H1 (cell line): ENCODE measurements around the gene TYR. TPM values are rescaled to one million over a fixed set of nuclear protein-coding genes. Genes with fewer than 3 reads are reported as not detected.

ENCODE experiments used
- CTCF ChIA-PET: fragments of 300-600 bp; sonication (Branson Sonifier 250); formaldehyde crosslinking; loops from one replicate; lab custom pipeline; 2021; ENCODE audit not compliant: partially characterized antibody; lab: Charles Lee
- POLR2A ChIA-PET: fragments of 300-600 bp; sonication (Branson Sonifier 250); formaldehyde crosslinking; loops from one replicate; lab custom pipeline; 2021; ENCODE audit warnings: inconsistent platforms; ENCODE audit not compliant: partially characterized antibody; lab: Charles Lee
- DNase-seq, 2 experiments: peaks; one replicate each; pipeline versions ENCODE4 v3.0.0 to v3.0.0-alpha.2; 2010 to 2022; ENCODE audit warnings: low spot score in 2 of 2, low read depth in 1 of 2, mixed read lengths in 1 of 2
- FAIRE-seq: peaks from 2 replicates; lab custom pipeline; 2011; peaks lifted over from hg19 to GRCh38; lab: Jason Lieb, UNC
- H2AFZ ChIP-seq: 2 replicates; pipeline ENCODE4 v1.8.1; 2012; ENCODE audit warnings: low read length, inconsistent platforms
- H2AK5ac ChIP-seq: 2 replicates; pipeline ENCODE4 v1.6.1; 2013; ENCODE audit warnings: low read depth, low read length
- H2BK120ac ChIP-seq: replicated peaks from 2 replicates; pipeline ENCODE3; 2013; ENCODE audit warnings: low read depth, low read length, inconsistent platforms
- H2BK12ac ChIP-seq: 2 replicates; pipeline ENCODE4 v1.6.1; 2013; ENCODE audit warnings: low read depth, low read length
- H2BK15ac ChIP-seq: 2 replicates; pipeline ENCODE4 v1.6.1; 2013; ENCODE audit warnings: low read length
- H2BK20ac ChIP-seq: 2 replicates; pipeline ENCODE4 v1.6.1; 2013; ENCODE audit warnings: low read length
- H2BK5ac ChIP-seq: 2 replicates; pipeline ENCODE4 v1.6.1; 2013; ENCODE audit warnings: low read depth, low read length
- H3K14ac ChIP-seq: 2 replicates; pipeline ENCODE4 v1.6.1; 2013; ENCODE audit warnings: inconsistent platforms; ENCODE audit not compliant: insufficient read length
- H3K18ac ChIP-seq: 2 replicates; pipeline ENCODE4 v1.6.1; 2013; ENCODE audit warnings: low read length; ENCODE audit errors: extremely low read depth
- H3K23ac ChIP-seq: 2 replicates; pipeline ENCODE4 v1.6.1; 2013; ENCODE audit warnings: inconsistent platforms; ENCODE audit not compliant: insufficient read length
- H3K23me2 ChIP-seq: 2 replicates; pipeline ENCODE4 v1.6.1; 2013; ENCODE audit warnings: low read depth, low read length
- H3K27ac ChIP-seq: 2 replicates; pipeline ENCODE4 v1.6.1; 2011; ENCODE audit warnings: low read depth, low read length, inconsistent platforms
- H3K27me3 ChIP-seq, 4 experiments: replicated peaks in 1 of 4; 1 replicate in 1 of 4; 2 replicates in 3 of 4; pipeline versions ENCODE4 v1.6.1 to v1.8.1; 2011 to 2013; ENCODE audit warnings: low read length in 3 of 4, mild to moderate bottlenecking in 3 of 4, inconsistent platforms in 2 of 4, mixed read lengths in 2 of 4, moderate library complexity in 1 of 4; ENCODE audit not compliant: control insufficient read depth in 3 of 4, insufficient read depth in 3 of 4; ENCODE audit errors: extremely low read depth in 1 of 4
- H3K36me3 ChIP-seq, 4 experiments: 2 replicates each; pipeline versions ENCODE4 v1.6.1 to v1.8.1; 2011 to 2013; ENCODE audit warnings: mild to moderate bottlenecking in 4 of 4, low read length in 3 of 4, moderate library complexity in 2 of 4, control low read depth in 1 of 4, inconsistent platforms in 1 of 4; ENCODE audit not compliant: insufficient read depth in 4 of 4, control insufficient read depth in 2 of 4
- H3K4ac ChIP-seq: replicated peaks from 2 replicates; pipeline ENCODE3; 2013; ENCODE audit warnings: low read length, low read depth, mixed read lengths, inconsistent platforms; ENCODE audit not compliant: insufficient read length
- H3K4me1 ChIP-seq, 4 experiments: replicated peaks in 1 of 4; 1 replicate in 1 of 4; 2 replicates in 3 of 4; pipeline versions ENCODE4 v1.6.1 to v1.8.1; 2011 to 2013; ENCODE audit warnings: low read length in 3 of 4, inconsistent platforms in 2 of 4, mixed read lengths in 1 of 4; ENCODE audit not compliant: insufficient read depth in 4 of 4, control insufficient read depth in 3 of 4
- H3K4me2 ChIP-seq, 2 experiments: 2 replicates each; pipeline versions ENCODE4 v1.6.1 to v1.8.1; 2011 to 2013; ENCODE audit warnings: low read depth in 2 of 2, low read length in 2 of 2, control low read depth in 1 of 2, inconsistent platforms in 1 of 2, mild to moderate bottlenecking in 1 of 2; ENCODE audit not compliant: insufficient read depth in 1 of 2
- H3K4me3 ChIP-seq, 4 experiments: fragments of 200-600, 300-600 bp in 1 of 4; sonication (generic), shearing (Covaris generic), sonication (Bioruptor Twin) in 1 of 4; 2 replicates each; pipeline versions ENCODE4 v1.5.1 to v1.8.1; 2011 to 2016; ENCODE audit warnings: low read length in 4 of 4, low read depth in 3 of 4, control low read depth in 2 of 4, inconsistent platforms in 2 of 4, mild to moderate bottlenecking in 2 of 4, mixed read lengths in 1 of 4, moderate library complexity in 1 of 4; ENCODE audit not compliant: insufficient read depth in 2 of 4; ENCODE audit errors: extremely low read depth in 1 of 4
- H3K56ac ChIP-seq: replicated peaks from 2 replicates; pipeline ENCODE3; 2013; ENCODE audit warnings: low read depth, mild to moderate bottlenecking, mixed read lengths, low read length, inconsistent platforms; ENCODE audit not compliant: insufficient read length
- H3K79me1 ChIP-seq: 2 replicates; pipeline ENCODE4 v1.6.1; 2013; ENCODE audit warnings: low read depth, low read length, control low read depth
- H3K79me2 ChIP-seq, 2 experiments: 2 replicates each; pipeline versions ENCODE4 v1.6.1 to v1.8.1; 2012 to 2013; ENCODE audit warnings: low read length in 2 of 2, mild to moderate bottlenecking in 2 of 2, inconsistent platforms in 1 of 2; ENCODE audit not compliant: insufficient read depth in 2 of 2, control insufficient read depth in 1 of 2
- H3K9ac ChIP-seq, 4 experiments: replicated peaks in 1 of 4; 1 replicate in 1 of 4; 2 replicates in 3 of 4; pipeline versions ENCODE4 v1.6.1 to v1.8.1; 2011 to 2013; ENCODE audit warnings: low read depth in 3 of 4, low read length in 3 of 4, control low read depth in 2 of 4, mild to moderate bottlenecking in 2 of 4, moderate library complexity in 2 of 4, inconsistent platforms in 1 of 4; ENCODE audit errors: extremely low read depth in 1 of 4
- H3K9me3 ChIP-seq, 2 experiments: 2 replicates each; pipeline versions ENCODE4 v1.6.1 to v1.8.1; 2012 to 2013; ENCODE audit warnings: mild to moderate bottlenecking in 2 of 2, moderate library complexity in 2 of 2, control low read depth in 1 of 2, inconsistent platforms in 1 of 2, low read depth in 1 of 2, low read length in 1 of 2, mixed read lengths in 1 of 2; ENCODE audit not compliant: insufficient read depth in 2 of 2
- H4K20me1 ChIP-seq, 2 experiments: replicated peaks in 1 of 2; 2 replicates each; pipeline versions ENCODE3 to v1.8.1; 2011 to 2013; ENCODE audit warnings: inconsistent platforms in 2 of 2, low read length in 2 of 2, mild to moderate bottlenecking in 1 of 2; ENCODE audit not compliant: insufficient read depth in 2 of 2, control insufficient read depth in 1 of 2
- H4K5ac ChIP-seq: 2 replicates; pipeline ENCODE4 v1.6.1; 2013; ENCODE audit warnings: low read length, low read depth, mixed read lengths, inconsistent platforms; ENCODE audit not compliant: insufficient read length
- H4K8ac ChIP-seq: 2 replicates; pipeline ENCODE4 v1.8.0; 2013; ENCODE audit warnings: mild to moderate bottlenecking, moderate library complexity, low read length, inconsistent platforms; ENCODE audit not compliant: insufficient read depth; ENCODE audit errors: extremely low read depth
- H4K91ac ChIP-seq: replicated peaks from 2 replicates; pipeline ENCODE3; 2013; ENCODE audit warnings: low read length, mixed read lengths, inconsistent platforms; ENCODE audit not compliant: insufficient read length
- KDM4A ChIP-seq: IDR thresholded peaks from one replicate; pipeline ENCODE4 v1.7.1; 2012; ENCODE audit warnings: low read depth, mild to moderate bottlenecking, moderate library complexity, low read length, inconsistent platforms; ENCODE audit not compliant: severe bottlenecking
- KDM5A ChIP-seq: fragments of 200-600 bp; IDR thresholded peaks from 2 replicates; pipeline ENCODE4 v1.7.1; 2012; ENCODE audit warnings: mild to moderate bottlenecking, low read length, inconsistent platforms, mixed read lengths
- MAX ChIP-seq: IDR thresholded peaks from 2 replicates; pipeline ENCODE4 v1.6.1; 2012; ENCODE audit warnings: inconsistent platforms
- NANOG ChIP-seq: IDR thresholded peaks from 2 replicates; pipeline ENCODE4 v1.6.1; 2011; ENCODE audit warnings: low read length, low read depth, mild to moderate bottlenecking, inconsistent platforms; ENCODE audit not compliant: insufficient read depth, poor library complexity, severe bottlenecking
- RAD21 ChIP-seq, 2 experiments: IDR thresholded peaks in 1 of 2; conservative IDR thresholded peaks in 1 of 2; 2 replicates each; pipeline ENCODE4 v1.6.1; 2011; ENCODE audit warnings: low read depth in 2 of 2, low read length in 2 of 2, improper control_type of control experiment in 1 of 2, inconsistent platforms in 1 of 2, mild to moderate bottlenecking in 1 of 2, moderate library complexity in 1 of 2
- RNF2 ChIP-seq: fragments of 200-900, 300-1000 bp; sonication (generic); IDR thresholded peaks from 2 replicates; pipeline ENCODE4 v1.7.1; 2016; ENCODE audit warnings: borderline replicate concordance, low read depth, mild to moderate bottlenecking, antibody characterized with exemption, low read length; ENCODE audit not compliant: poor library complexity, severe bottlenecking; ENCODE audit errors: missing control alignments
- SIN3A ChIP-seq, 2 experiments: IDR thresholded peaks in 1 of 2; conservative IDR thresholded peaks in 1 of 2; 2 replicates each; pipeline ENCODE4 v1.6.1; 2011 to 2012; ENCODE audit warnings: low read length in 2 of 2, improper control_type of control experiment in 1 of 2, low read depth in 1 of 2, mild to moderate bottlenecking in 1 of 2
- SIX5 ChIP-seq: IDR thresholded peaks from 2 replicates; pipeline ENCODE4 v1.6.1; 2011; ENCODE audit warnings: mild to moderate bottlenecking, low read depth, low read length
- SP1 ChIP-seq: IDR thresholded peaks from 2 replicates; pipeline ENCODE4 v1.6.1; 2011; ENCODE audit warnings: low read depth, low read length
- TAF1 ChIP-seq: IDR thresholded peaks from 2 replicates; pipeline ENCODE4 v1.6.1; 2011; ENCODE audit warnings: mild to moderate bottlenecking, low read depth, low read length
- TCF12 ChIP-seq: IDR thresholded peaks from 2 replicates; pipeline ENCODE4 v1.6.1; 2011; ENCODE audit warnings: low read depth, mild to moderate bottlenecking, low read length
- TEAD4 ChIP-seq: IDR thresholded peaks from 2 replicates; pipeline ENCODE4 v1.6.1; 2012; ENCODE audit warnings: low read depth, low read length, inconsistent platforms, mixed read lengths
- WGBS, 2 experiments: shearing (Covaris generic) in 1 of 2; methylation state at CpG; one replicate each; pipeline versions ENCODE4 v1.1.6 to v1.1.7; 2013 to 2015; ENCODE audit warnings: low lambda C conversion rate in 2 of 2, mixed read lengths in 2 of 2, inconsistent platforms in 1 of 2, low coverage in 1 of 2, missing lambda C conversion rate in 1 of 2; ENCODE audit not compliant: insufficient replicate concordance in 2 of 2, insufficient coverage in 1 of 2, insufficient read length in 1 of 2; ENCODE audit errors: extremely low coverage in 1 of 2, missing lambda C conversion rate in 1 of 2; 5-methylcytosine and 5-hydroxymethylcytosine counted together
- polyA plus RNA-seq, 7 experiments: library from polyadenylated mRNA; depleted of rRNA in 3 of 7; stranded (reverse) in 5 of 7; unstranded in 2 of 7; fragments of >200 nt in 5 of 7; fragments of 200-250 nt in 2 of 7; gene quantifications; 1 replicate in 5 of 7; 2 replicates in 1 of 7; 4 replicates in 1 of 7; pipeline versions ENCODE4 v1.2.1 to v1.2.3, GENCODE V29; 2011 to 2013; ENCODE audit warnings: missing spikeins in 2 of 7, mixed read lengths in 2 of 7
- total RNA-seq: library from RNA; stranded (reverse); fragmentation: NEBNext Ultra II Directional; extraction: Animal tissue kit (Norgen Biotek cat#: 25700); gene quantifications from 2 replicates; pipeline ENCODE4 v1.2.1, GENCODE V29; 2021

Gene TYR
- total and polyA plus RNA-seq, 2 of the 8 experiments (the other 6 are each of a cell fraction or from before 2014, with no cell fraction given), result not detected

GRCh38 chr11:89182773-89183518 lies 5.3 kb downstream of the TYR start:
- FAIRE-seq (no peak), DNase-seq (no peak)
- no peak overlapping the region for H3K56ac ChIP-seq
- no peak overlapping the region for H3K27ac ChIP-seq
- no peak overlapping the region for H2BK15ac ChIP-seq
- H4K91ac ChIP-seq, result no peak overlapping the region
- ChIA-PET CTCF (interaction anchor here (1.1 kb wide), 1 partner anchor 38 kb away, joined by 3 read pairs; no protein-coding TSS in a partner anchor), POLR2A (no interaction called here)
- H4K20me1 ChIP-seq, result no peaks in the 10 kb centered on the region
- no peak overlapping the region for H4K5ac ChIP-seq
- H3K18ac ChIP-seq, result no peak overlapping the region
- no peaks in the 10 kb centered on the region for H3K79me1 ChIP-seq
- H2BK120ac ChIP-seq, result no peak overlapping the region
- H2AK5ac ChIP-seq, result no peak overlapping the region
- H3K4me3 ChIP-seq, result no peak overlapping the region
- no peak overlapping the region for H3K4ac ChIP-seq
- 93% methylated on average over 5 of the region's 5 CpGs; no CpG with 5 or more reads in 1 of the 2 experiments for WGBS, 2 experiments
- no peak overlapping the region for H2BK12ac ChIP-seq
- H2BK5ac ChIP-seq, result no peak overlapping the region
- no peak overlapping the region for H3K23ac ChIP-seq
- H3K4me2 ChIP-seq, result no peak overlapping the region
- H2AFZ ChIP-seq, result no peak overlapping the region
- no peak overlapping the region for H3K14ac ChIP-seq
- H3K9me3 ChIP-seq, result no peaks in the 10 kb centered on the region
- no peaks in the 10 kb centered on the region for H3K79me2 ChIP-seq
- H3K9ac ChIP-seq, result no peak overlapping the region
- H2BK20ac ChIP-seq, result no peak overlapping the region
- no peaks in the 10 kb centered on the region for H3K23me2 ChIP-seq
- H4K8ac ChIP-seq, result no peak overlapping the region
- peaks cover 0 to 4% (median 0%) of the 10 kb centered on the region in 4 experiments; a peak in 1 of 7 replicates for H3K4me1 ChIP-seq
- H3K36me3 ChIP-seq, result no peaks in the 10 kb centered on the region
- H3K27me3 ChIP-seq, result no peaks in the 10 kb centered on the region
- TF ChIP-seq RAD21 (IDR thresholded peaks at IDR 0.05 in 1 of 2, conservative IDR thresholded peaks at IDR 0.05 in 1 of 2; ENCODE audit: low read depth in 2 of 2, low read length in 2 of 2), result no peak
- no peak for TF ChIP-seq MAX
- TF ChIP-seq KDM5A, result no peak
- no peak for TF ChIP-seq SP1
- no peak for TF ChIP-seq NANOG
- TF ChIP-seq RNF2, result no peak
- TF ChIP-seq KDM4A, result no peak
- no peak for TF ChIP-seq SIN3A (conservative IDR thresholded peaks at IDR 0.05 in 1 of 2, IDR thresholded peaks at IDR 0.05 in 1 of 2; ENCODE audit: low read depth in 1 of 2, low read length in 2 of 2)
- TF ChIP-seq TEAD4, result no peak
- no peak for TF ChIP-seq TAF1
- TF ChIP-seq TCF12, result no peak
- TF ChIP-seq SIX5, result no peak
